H9 (cell line): ENCODE results near the gene PREX1. TPM values are rescaled to one million over a fixed set of nuclear protein-coding genes. Genes with fewer than 3 reads are reported as not detected.
"Not testable (repeated sequence)": the region's sequence is repeated elsewhere in the genome, so short reads cannot be mapped to it uniquely, and the experiment has no call there.

Experiments used
- DNase-seq: peaks from one replicate; pipeline ENCODE4 v3.0.0-alpha.2; 2017
- H2AFZ ChIP-seq: one replicate; pipeline ENCODE4 v1.6.1; 2013; ENCODE audit warnings: mild to moderate bottlenecking, low read length, control low read depth, moderate library complexity
- H2AK5ac ChIP-seq: 2 replicates; pipeline ENCODE4 v1.6.1; 2013; ENCODE audit warnings: low read length, control low read depth, mixed read lengths; ENCODE audit not compliant: insufficient read length
- H2BK120ac ChIP-seq: one replicate; pipeline ENCODE4 v1.6.1; 2013; ENCODE audit warnings: low read depth, mild to moderate bottlenecking, low read length, control low read depth, inconsistent platforms; ENCODE audit not compliant: poor library complexity, severe bottlenecking
- H2BK12ac ChIP-seq: 2 replicates; pipeline ENCODE4 v1.6.1; 2013; ENCODE audit warnings: low read length, control low read depth, mixed read lengths, low read depth; ENCODE audit not compliant: insufficient read length
- H2BK15ac ChIP-seq: 2 replicates; pipeline ENCODE4 v1.6.1; 2013; ENCODE audit warnings: low read depth, low read length, control low read depth
- H2BK20ac ChIP-seq: one replicate; pipeline ENCODE4 v1.6.1; 2013; ENCODE audit warnings: low read depth, mild to moderate bottlenecking, low read length, control low read depth, inconsistent platforms; ENCODE audit not compliant: poor library complexity, severe bottlenecking
- H2BK5ac ChIP-seq: 2 replicates; pipeline ENCODE4 v1.6.1; 2013; ENCODE audit warnings: low read length, control low read depth, mixed read lengths; ENCODE audit not compliant: insufficient read length
- H3K14ac ChIP-seq: 2 replicates; pipeline ENCODE4 v1.6.1; 2013; ENCODE audit warnings: low read length, control low read depth; ENCODE audit not compliant: insufficient read depth
- H3K18ac ChIP-seq: 2 replicates; pipeline ENCODE4 v1.6.1; 2013; ENCODE audit warnings: low read depth, mild to moderate bottlenecking, mixed read lengths, low read length, control low read depth; ENCODE audit not compliant: insufficient read length
- H3K23ac ChIP-seq: 2 replicates; pipeline ENCODE4 v1.6.1; 2013; ENCODE audit warnings: low read length, control low read depth, mixed read lengths, low read depth; ENCODE audit not compliant: insufficient read length
- H3K23me2 ChIP-seq: 2 replicates; pipeline ENCODE4 v1.6.1; 2013; ENCODE audit warnings: low read depth, mild to moderate bottlenecking, mixed read lengths, low read length, control low read depth; ENCODE audit not compliant: insufficient read length, poor library complexity, severe bottlenecking
- H3K27ac ChIP-seq: 2 replicates; pipeline ENCODE4 v1.5.1; 2013; ENCODE audit warnings: low read length, control low read depth, mixed read lengths, low read depth; ENCODE audit not compliant: insufficient read length
- H3K27me3 ChIP-seq: 2 replicates; pipeline ENCODE4 v1.6.1; 2013; ENCODE audit warnings: low read length, control low read depth, inconsistent platforms; ENCODE audit not compliant: insufficient read depth
- H3K4ac ChIP-seq: 2 replicates; pipeline ENCODE4 v1.6.1; 2013; ENCODE audit warnings: low read depth, mild to moderate bottlenecking, control low read depth, inconsistent platforms, low read length, moderate library complexity
- H3K4me1 ChIP-seq: 2 replicates; pipeline ENCODE4 v1.6.1; 2013; ENCODE audit warnings: low read length, control low read depth, inconsistent platforms; ENCODE audit not compliant: insufficient read depth
- H3K4me2 ChIP-seq: 2 replicates; pipeline ENCODE4 v1.6.1; 2013; ENCODE audit warnings: low read length, control low read depth, mixed read lengths; ENCODE audit not compliant: insufficient read length, insufficient read depth
- H3K56ac ChIP-seq: 2 replicates; pipeline ENCODE4 v1.6.1; 2013; ENCODE audit warnings: low read depth, mild to moderate bottlenecking, mixed read lengths, low read length, control low read depth; ENCODE audit not compliant: insufficient read length
- H3K79me1 ChIP-seq: 2 replicates; pipeline ENCODE4 v1.6.1; 2013; ENCODE audit warnings: low read depth, mild to moderate bottlenecking, moderate library complexity, low read length, control low read depth, inconsistent platforms; ENCODE audit not compliant: insufficient read depth, poor library complexity, severe bottlenecking
- H3K79me2 ChIP-seq: 2 replicates; pipeline ENCODE4 v1.6.1; 2013; ENCODE audit warnings: low read length, control low read depth, inconsistent platforms; ENCODE audit not compliant: insufficient read depth
- H3K9ac ChIP-seq: 2 replicates; pipeline ENCODE4 v1.6.1; 2013; ENCODE audit warnings: low read length, control low read depth, mixed read lengths; ENCODE audit not compliant: insufficient read length; ENCODE audit errors: extremely low read depth
- H3K9me3 ChIP-seq: one replicate; pipeline ENCODE4 v1.6.1; 2013; ENCODE audit warnings: low read depth, low read length, inconsistent platforms; ENCODE audit not compliant: control insufficient read depth
- H3T11ph ChIP-seq: one replicate; pipeline ENCODE4 v1.6.1; 2013; ENCODE audit warnings: mild to moderate bottlenecking, low read length, control low read depth, inconsistent platforms
- H4K20me1 ChIP-seq: one replicate; pipeline ENCODE4 v1.6.1; 2013; ENCODE audit not compliant: control insufficient read depth, insufficient read length, insufficient read depth
- H4K5ac ChIP-seq: 2 replicates; pipeline ENCODE4 v1.6.1; 2013; ENCODE audit warnings: low read depth, mild to moderate bottlenecking, mixed read lengths, low read length, control low read depth; ENCODE audit not compliant: insufficient read length
- H4K8ac ChIP-seq: replicated peaks from 2 replicates; pipeline ENCODE4 v1.6.1; 2013; ENCODE audit warnings: low read length, control low read depth, mixed read lengths, low read depth; ENCODE audit not compliant: insufficient read length
- H4K91ac ChIP-seq: 2 replicates; pipeline ENCODE4 v1.6.1; 2013; ENCODE audit warnings: low read depth, mild to moderate bottlenecking, moderate library complexity, mixed read lengths, low read length, control low read depth; ENCODE audit not compliant: insufficient read length
- H3K27ac Mint-ChIP-seq, 3 experiments: 2 replicates in 2 of 3; 3 replicates in 1 of 3; pipeline ENCODE4 v1.8.0; 2020 to 2021; ENCODE audit warnings: mixed read lengths in 3 of 3, mild to moderate bottlenecking in 1 of 3, moderate library complexity in 1 of 3
- H3K27me3 Mint-ChIP-seq: 2 replicates; pipeline ENCODE4 v1.8.0; 2021; ENCODE audit warnings: low read depth, mild to moderate bottlenecking, moderate library complexity, mixed read lengths
- H3K36me3 Mint-ChIP-seq, 3 experiments: 2 replicates in 2 of 3; 3 replicates in 1 of 3; pipeline ENCODE4 v1.8.0; 2020 to 2021; ENCODE audit warnings: low read depth in 3 of 3, mixed read lengths in 3 of 3; ENCODE audit not compliant: insufficient read depth in 1 of 3
- H3K4me1 Mint-ChIP-seq, 2 experiments: 2 replicates each; pipeline ENCODE4 v1.8.0; 2020; ENCODE audit warnings: mixed read lengths in 2 of 2
- H3K4me3 Mint-ChIP-seq, 2 experiments: 2 replicates in 1 of 2; 3 replicates in 1 of 2; pipeline ENCODE4 v1.8.0; 2020 to 2021; ENCODE audit warnings: mild to moderate bottlenecking in 2 of 2, mixed read lengths in 2 of 2, moderate library complexity in 1 of 2
- H3K9me3 Mint-ChIP-seq, 2 experiments: 2 replicates in 1 of 2; 3 replicates in 1 of 2; pipeline ENCODE4 v1.8.0; 2020; ENCODE audit warnings: mild to moderate bottlenecking in 2 of 2, mixed read lengths in 2 of 2, moderate library complexity in 1 of 2
- WGBS: extraction: QIAGEN DNeasy Blood & Tissue Kit; methylation state at CpG from one replicate; pipeline ENCODE4 v1.1.7; 2013; ENCODE audit warnings: missing lambda C conversion rate, low lambda C conversion rate, mixed read lengths; ENCODE audit not compliant: insufficient read length; ENCODE audit errors: extremely low coverage; 5-methylcytosine and 5-hydroxymethylcytosine counted together
- total RNA-seq: library from RNA; stranded (reverse); gene quantifications from 2 replicates; pipeline ENCODE4 v1.2.1, GENCODE V29; 2021
- TF ChIP-seq, protein P1 (sequence below): fragments of 200-600 bp; sonication (generic); conservative IDR thresholded peaks from 3 replicates; pipeline ENCODE4 v1.8.0; 2021; ENCODE audit warnings: antibody characterized with exemption, mild to moderate bottlenecking

The PREX1 gene
- total RNA-seq, 1 experiment from 2014 or later = 6.6 TPM

DNA sequence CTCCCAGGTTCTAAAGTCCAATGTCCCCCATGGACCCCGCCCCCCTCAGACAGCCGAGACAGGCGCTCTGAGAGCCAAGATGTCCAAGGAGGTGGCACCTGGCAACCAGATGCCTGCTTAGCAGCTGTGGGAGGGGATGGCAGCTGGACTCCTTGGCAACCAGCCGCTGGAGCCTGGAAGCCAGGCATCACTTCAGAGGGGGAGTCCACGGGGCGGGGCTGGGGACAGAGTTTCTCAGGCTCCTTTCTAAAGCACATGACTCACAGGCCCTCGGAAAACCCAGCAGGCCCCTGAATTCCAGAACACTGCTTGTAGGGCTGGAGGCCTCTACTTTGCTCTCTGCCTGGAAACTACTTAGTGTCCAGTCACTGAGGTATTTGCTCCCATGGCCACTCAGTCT, 51.5 kb downstream of the PREX1 start:
- Histone ChIP-seq H3K14ac (no peak overlapping the region), H2AFZ (no peak overlapping the region), H3K79me1 (no peaks in the 10 kb centered on the region), H2BK12ac (no peak overlapping the region), H3K4me1 (no peaks in the 10 kb centered on the region), H2BK15ac (no peak overlapping the region), H3K9me3 (no peaks in the 10 kb centered on the region), H2BK5ac (no peak overlapping the region), H3K4me2 (no peak overlapping the region), H2BK120ac (no peak overlapping the region), H4K8ac (no peak overlapping the region), H3K23ac (no peak overlapping the region), H2BK20ac (no peak overlapping the region), H3K23me2 (no peaks in the 10 kb centered on the region), H4K20me1 (no peaks in the 10 kb centered on the region), H3K79me2 (no peaks in the 10 kb centered on the region), H3T11ph (no peak overlapping the region), H3K56ac (no peak overlapping the region), H3K9ac (no peak overlapping the region), H4K5ac (no peak overlapping the region), H3K18ac (no peak overlapping the region), H3K27ac (no peak overlapping the region), H4K91ac (no peak overlapping the region), H3K27me3 (no peaks in the 10 kb centered on the region), H2AK5ac (no peak overlapping the region), H3K4ac (no peak overlapping the region)
- Mint-ChIP-seq H3K4me3 (no peak overlapping the region), H3K9me3 (peaks cover 24 to 31% of the 10 kb centered on the region in 2 experiments), H3K27me3 (peaks cover 3% of the 10 kb centered on the region; the same call in 1 of the 2 replicates), H3K36me3 (peaks cover 4 to 24% (median 11%) of the 10 kb centered on the region in 3 experiments; a peak in 6 of 7 replicates), H3K4me1 (peaks cover 0 to under 1% of the 10 kb centered on the region in 2 experiments; a peak in 1 of 4 replicates), H3K27ac (no peak overlapping the region)
- no CpG with 5 or more reads among the region's 7 CpGs for WGBS
- DNase-seq = no peak
- TF ChIP-seq, protein P1, sequence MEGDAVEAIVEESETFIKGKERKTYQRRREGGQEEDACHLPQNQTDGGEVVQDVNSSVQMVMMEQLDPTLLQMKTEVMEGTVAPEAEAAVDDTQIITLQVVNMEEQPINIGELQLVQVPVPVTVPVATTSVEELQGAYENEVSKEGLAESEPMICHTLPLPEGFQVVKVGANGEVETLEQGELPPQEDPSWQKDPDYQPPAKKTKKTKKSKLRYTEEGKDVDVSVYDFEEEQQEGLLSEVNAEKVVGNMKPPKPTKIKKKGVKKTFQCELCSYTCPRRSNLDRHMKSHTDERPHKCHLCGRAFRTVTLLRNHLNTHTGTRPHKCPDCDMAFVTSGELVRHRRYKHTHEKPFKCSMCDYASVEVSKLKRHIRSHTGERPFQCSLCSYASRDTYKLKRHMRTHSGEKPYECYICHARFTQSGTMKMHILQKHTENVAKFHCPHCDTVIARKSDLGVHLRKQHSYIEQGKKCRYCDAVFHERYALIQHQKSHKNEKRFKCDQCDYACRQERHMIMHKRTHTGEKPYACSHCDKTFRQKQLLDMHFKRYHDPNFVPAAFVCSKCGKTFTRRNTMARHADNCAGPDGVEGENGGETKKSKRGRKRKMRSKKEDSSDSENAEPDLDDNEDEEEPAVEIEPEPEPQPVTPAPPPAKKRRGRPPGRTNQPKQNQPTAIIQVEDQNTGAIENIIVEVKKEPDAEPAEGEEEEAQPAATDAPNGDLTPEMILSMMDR = no peak

DNA sequence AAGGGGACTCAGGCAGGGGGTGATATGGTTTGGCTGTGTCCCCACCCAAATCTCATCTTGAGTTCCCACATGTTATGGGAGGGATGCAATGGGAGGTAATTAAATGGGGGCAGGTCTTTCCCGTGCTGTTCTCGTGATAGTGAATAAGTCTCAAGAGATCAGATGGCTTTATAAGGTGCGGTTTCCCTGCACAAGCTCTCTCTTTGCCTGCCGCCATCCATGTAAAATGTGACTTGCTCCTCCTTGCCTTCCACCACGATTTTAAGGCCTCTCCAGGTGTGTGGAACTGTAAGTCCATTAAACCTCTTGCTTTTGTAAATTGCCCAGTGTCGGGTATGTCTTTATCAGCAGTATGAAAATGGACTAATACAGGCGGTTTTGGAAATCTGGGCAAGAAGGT, 52.3 kb downstream of the PREX1 start:
- not testable (repeated sequence) for H3K9ac ChIP-seq, H3K4ac ChIP-seq, H2AFZ ChIP-seq, H2BK15ac ChIP-seq, H3K27ac Mint-ChIP-seq, H3K27me3 ChIP-seq, H2BK20ac ChIP-seq, DNase-seq, H4K91ac ChIP-seq, H3K4me2 ChIP-seq, H3K4me1 Mint-ChIP-seq, H3K79me1 ChIP-seq, H3K79me2 ChIP-seq, H3K14ac ChIP-seq, H4K5ac ChIP-seq, H3K27me3 Mint-ChIP-seq, H3K4me1 ChIP-seq, H3K4me3 Mint-ChIP-seq, H3K56ac ChIP-seq, H2AK5ac ChIP-seq, H3K18ac ChIP-seq, H3K23ac ChIP-seq, H3K23me2 ChIP-seq, H2BK12ac ChIP-seq, H3T11ph ChIP-seq, H2BK5ac ChIP-seq, H4K8ac ChIP-seq, H3K9me3 ChIP-seq, H4K20me1 ChIP-seq, H3K27ac ChIP-seq, H2BK120ac ChIP-seq
- Mint-ChIP-seq H3K36me3 (peaks cover 4 to 24% (median 11%) of the 10 kb centered on the region in 3 experiments; a peak in 6 of 7 replicates), H3K9me3 (peaks cover 24 to 31% of the 10 kb centered on the region in 2 experiments)
- no CpG with 5 or more reads among the region's 7 CpGs for WGBS
